ENCODE data around the gene PCDHA9. TPM values are rescaled to one million over a fixed set of nuclear protein-coding genes. Genes with fewer than 3 reads are reported as not detected.

PCDHA9 gene
- total RNA-seq, 1 experiment from 2014 or later = under 0.01 TPM

DNA sequence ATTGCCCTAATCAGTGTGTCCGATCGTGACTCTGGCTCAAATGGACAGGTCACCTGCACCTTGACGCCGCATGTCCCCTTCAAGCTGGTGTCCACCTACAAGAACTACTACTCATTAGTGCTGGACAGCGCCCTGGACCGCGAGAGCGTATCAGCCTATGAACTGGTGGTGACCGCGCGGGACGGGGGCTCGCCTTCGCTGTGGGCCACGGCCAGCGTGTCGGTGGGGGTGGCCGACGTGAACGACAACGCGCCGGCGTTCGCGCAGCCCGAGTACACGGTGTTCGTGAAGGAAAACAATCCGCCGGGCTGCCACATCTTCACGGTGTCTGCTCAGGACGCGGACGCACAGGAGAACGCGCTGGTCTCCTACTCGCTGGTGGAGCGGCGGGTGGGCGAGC, 35.2 kb downstream of the PCDHA9 start:
- no peaks in the 10 kb centered on the region for H3K4me1 ChIP-seq (replicated peaks)
- H3K36me3 ChIP-seq = no peaks in the 10 kb centered on the region
- H3K27me3 ChIP-seq (replicated peaks) = no peaks in the 10 kb centered on the region; the same call in 1 of the 2 replicates
- H3K4me3 ChIP-seq = no peak overlapping the region
- H3K9me3 ChIP-seq (replicated peaks) = peaks cover 14% of the 10 kb centered on the region
- no peak overlapping the region for H3K27ac ChIP-seq
- DNase-seq (ENCODE audit: low read depth in 1 of 2, low spot score in 2 of 2) = no peak

DNA sequence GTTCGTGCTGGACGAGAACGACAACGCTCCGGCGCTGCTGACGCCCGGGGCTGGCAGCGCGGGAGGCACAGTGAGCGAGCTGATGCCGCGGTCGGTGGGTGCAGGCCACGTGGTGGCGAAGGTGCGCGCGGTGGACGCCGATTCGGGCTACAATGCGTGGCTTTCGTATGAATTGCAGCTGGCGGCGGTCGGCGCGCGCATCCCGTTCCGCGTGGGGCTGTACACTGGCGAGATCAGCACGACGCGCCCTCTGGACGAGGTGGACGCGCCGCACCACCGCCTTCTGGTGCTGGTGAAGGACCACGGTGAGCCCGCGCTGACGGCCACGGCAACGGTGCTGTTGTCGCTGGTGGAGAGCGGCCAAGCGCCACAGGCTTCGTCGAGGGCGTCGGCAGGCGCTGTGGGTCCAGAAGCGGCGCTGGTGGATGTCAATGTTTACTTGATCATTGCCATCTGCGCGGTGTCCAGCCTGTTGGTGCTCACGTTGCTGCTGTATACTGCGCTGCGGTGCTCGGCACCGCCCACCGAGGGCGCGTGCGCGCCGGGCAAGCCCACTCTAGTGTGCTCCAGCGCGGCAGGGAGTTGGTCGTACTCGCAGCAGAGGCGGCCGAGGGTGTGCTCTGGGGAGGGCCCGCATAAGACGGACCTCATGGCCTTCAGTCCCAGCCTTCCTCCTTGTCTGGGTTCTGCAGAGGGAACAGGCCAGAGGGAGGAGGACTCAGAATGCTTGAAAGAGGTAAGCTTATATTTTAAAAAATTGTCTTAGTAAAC, 35.9 kb downstream of the PCDHA9 start:
- Histone ChIP-seq H3K27me3 (replicated peaks) (no peaks in the 10 kb centered on the region; the same call in 1 of the 2 replicates), H3K4me1 (replicated peaks) (no peaks in the 10 kb centered on the region), H3K9me3 (replicated peaks) (peaks cover 14% of the 10 kb centered on the region), H3K36me3 (no peaks in the 10 kb centered on the region), H3K4me3 (no peak overlapping the region), H3K27ac (no peak overlapping the region)
- no peak for DNase-seq (ENCODE audit: low read depth in 1 of 2, low spot score in 2 of 2)

Other genes with a start within 250 kb of the PCDHA9 start
- 7.6 and 10.3 TPM in 2 replicates for gene CD14, start 215.2 kb upstream of the PCDHA9 start, total RNA-seq (2014; rRNA removed; shearing (Covaris generic))
- 17.9 and 100 TPM in 2 replicates for gene TMCO6, start 208.9 kb upstream of the PCDHA9 start, total RNA-seq (2014; rRNA removed; shearing (Covaris generic))
- gene NDUFA2, start 200.8 kb upstream of the PCDHA9 start, total RNA-seq (2014; rRNA removed; shearing (Covaris generic)) = 125 and 176 TPM in 2 replicates
- 130 and 154 TPM in 2 replicates for gene IK, start 200.6 kb upstream of the PCDHA9 start, total RNA-seq (2014; rRNA removed; shearing (Covaris generic))
- 16.0 and 20.8 TPM in 2 replicates for gene WDR55, start 183.5 kb upstream of the PCDHA9 start, total RNA-seq (2014; rRNA removed; shearing (Covaris generic))
- gene DND1, start 174.8 kb upstream of the PCDHA9 start, total RNA-seq (2014; rRNA removed; shearing (Covaris generic)) = 0.16 and 1.2 TPM in 2 replicates
- gene HARS1, start 157.0 kb upstream of the PCDHA9 start, total RNA-seq (2014; rRNA removed; shearing (Covaris generic)) = 133 and 135 TPM in 2 replicates
- gene HARS2, start 156.9 kb upstream of the PCDHA9 start, total RNA-seq (2014; rRNA removed; shearing (Covaris generic)) = 51.8 and 53.0 TPM in 2 replicates
- gene ZMAT2, start 147.9 kb upstream of the PCDHA9 start, total RNA-seq (2014; rRNA removed; shearing (Covaris generic)) = 99.1 and 114 TPM in 2 replicates
- gene PCDHA1, start 62.2 kb upstream of the PCDHA9 start, total RNA-seq (2014; rRNA removed; shearing (Covaris generic)) = not detected in 2 replicates
- gene PCDHA2, start 53.5 kb upstream of the PCDHA9 start, total RNA-seq (2014; rRNA removed; shearing (Covaris generic)) = not detected in 2 replicates
- gene PCDHA3, start 47.3 kb upstream of the PCDHA9 start, total RNA-seq (2014; rRNA removed; shearing (Covaris generic)) = 0.05 TPM in 1 of 2 replicates, not detected in the other
- 0.50 TPM in 1 of 2 replicates, not detected in the other for gene PCDHA4, start 41.3 kb upstream of the PCDHA9 start, total RNA-seq (2014; rRNA removed; shearing (Covaris generic))
- gene PCDHA5, start 26.8 kb upstream of the PCDHA9 start, total RNA-seq (2014; rRNA removed; shearing (Covaris generic)) = not detected in 2 replicates
- gene PCDHA6, start 20.4 kb upstream of the PCDHA9 start, total RNA-seq (2014; rRNA removed; shearing (Covaris generic)) = not detected in 2 replicates
- gene PCDHA7, start 14.1 kb upstream of the PCDHA9 start, total RNA-seq (2014; rRNA removed; shearing (Covaris generic)) = 0.03 TPM in 1 of 2 replicates, not detected in the other
- gene PCDHA8, start 7.2 kb upstream of the PCDHA9 start, total RNA-seq (2014; rRNA removed; shearing (Covaris generic)) = 0.13 TPM in 1 of 2 replicates, not detected in the other
- not detected in 2 replicates for gene PCDHA10, start 7.5 kb downstream of the PCDHA9 start, total RNA-seq (2014; rRNA removed; shearing (Covaris generic))
- gene PCDHA11, start 20.6 kb downstream of the PCDHA9 start, total RNA-seq (2014; rRNA removed; shearing (Covaris generic)) = not detected in 2 replicates
- gene PCDHA12, start 26.9 kb downstream of the PCDHA9 start, total RNA-seq (2014; rRNA removed; shearing (Covaris generic)) = not detected in 2 replicates
- gene PCDHA13, start 33.7 kb downstream of the PCDHA9 start, total RNA-seq (2014; rRNA removed; shearing (Covaris generic)) = not detected in 2 replicates
- gene PCDHAC1, start 77.9 kb downstream of the PCDHA9 start, total RNA-seq (2014; rRNA removed; shearing (Covaris generic)) = 0.28 TPM in 1 of 2 replicates, not detected in the other
- 0.03 TPM in 1 of 2 replicates, not detected in the other for gene PCDHAC2, start 118.1 kb downstream of the PCDHA9 start, total RNA-seq (2014; rRNA removed; shearing (Covaris generic))
- gene PCDHB1, start 203.0 kb downstream of the PCDHA9 start, total RNA-seq (2014; rRNA removed; shearing (Covaris generic)) = not detected in 2 replicates
- 5.4 and 7.6 TPM in 2 replicates for gene PCDHB2, start 246.2 kb downstream of the PCDHA9 start, total RNA-seq (2014; rRNA removed; shearing (Covaris generic))

All from SJSA1 (cell line).